ENCODE data around the gene TYROBP.

GRCh38 chr19:35863018-35863417 is 45.1 kb downstream of the TYROBP start:
- TF ChIP-seq EP300 (IDR thresholded peaks at IDR 0.05): no peak
- TF ChIP-seq CTCF (IDR thresholded peaks at IDR 0.05): no peak
